Psoas muscle (tissue), 8 donors: ENCODE results near the gene TNRC6B. TPM values are rescaled to one million over a fixed set of nuclear protein-coding genes. Genes with fewer than 3 reads are reported as not detected.

ENCODE experiments used
- ATAC-seq, 4 donors: fragments of 200-7000 bp; cut with Tn5 transposase; one replicate each; pipeline ENCODE4 v1.9.1; 2020; ENCODE audit warnings: moderate library complexity in 3 of 4, mild to moderate bottlenecking in 2 of 4
- DNase-seq, 2 donors: peaks; one replicate each; pipeline ENCODE4 v3.0.0-alpha.2; 2020
- H3K27ac ChIP-seq: fragments of 200-600 bp; one replicate; pipeline ENCODE4 v1.8.0; 2022
- H3K27me3 ChIP-seq, 3 donors: fragments of 200-600 bp in 1 of 3; one replicate each; pipeline versions ENCODE4 v1.6.1 to v1.8.0; 2013 to 2022; ENCODE audit warnings: low read length in 2 of 3, mild to moderate bottlenecking in 2 of 3, moderate library complexity in 1 of 3; ENCODE audit not compliant: insufficient read depth in 3 of 3
- H3K36me3 ChIP-seq, 2 donors: fragments of 200-600 bp in 1 of 2; one replicate each; pipeline versions ENCODE4 v1.6.1 to v1.8.0; 2013 to 2022; ENCODE audit warnings: low read depth in 1 of 2, mild to moderate bottlenecking in 1 of 2, moderate library complexity in 1 of 2; ENCODE audit not compliant: insufficient read depth in 1 of 2
- H3K4me1 ChIP-seq: fragments of 200-600 bp; one replicate; pipeline ENCODE4 v1.8.0; 2022
- H3K4me3 ChIP-seq: fragments of 200-600 bp; one replicate; pipeline ENCODE4 v1.8.0; 2022; ENCODE audit warnings: mild to moderate bottlenecking
- H3K9me3 ChIP-seq: fragments of 200-600 bp; one replicate; pipeline ENCODE4 v1.8.0; 2022
- CTCF ChIP-seq: fragments of 200-600 bp; IDR thresholded peaks from one replicate; pipeline ENCODE4 v1.8.0; 2022; ENCODE audit warnings: antibody characterized with exemption
- WGBS, 3 donors: extraction: QIAGEN DNeasy Blood & Tissue Kit; methylation state at CpG; one replicate each; pipeline versions ENCODE4 v1.1.6 to v1.1.7; 2013; 5-methylcytosine and 5-hydroxymethylcytosine counted together
- intact Hi-C, 2 donors: fragments of 100-400 bp; cut with DNase I; formaldehyde crosslinking; loops; one replicate each; pipeline versions ENCODE4 v1.11.0 to v1.14.2; 2022
- polyA plus RNA-seq, 3 donors: library from polyadenylated mRNA; stranded (reverse); fragments of 200-250 nt; gene quantifications; one replicate each; pipeline ENCODE4 v1.2.3, GENCODE V29; 2013
- total RNA-seq, 4 donors: library from RNA; stranded (reverse); fragmentation: NEBNext Ultra II Directional in 2 of 4; extraction: Animal tissue kit (Norgen Biotek cat#: 25700) in 2 of 4; gene quantifications; one replicate each; pipeline versions ENCODE4 v1.2.1 to v1.2.4, GENCODE V29; 2021 to 2023
- donor health status: healthy with polysubstance abuse.
- donor health status: DM: no; HTN: no; CAD: no; lungs with moderate emphysema.
- donor health status: Bipolar disorder and iron deficiency.
- donor health status: healthy.
- donor health status: DM: yes; HTN: yes; CAD: no.
- donor health status: DM: no; HTN: no; CAD: no.
- donor health status: DM: no; HTN: no; CAD: no.
- donor health status: DM: yes; HTN: yes; CAD: no.

The TNRC6B gene
- total and polyA plus RNA-seq, 7 donors: 2.2 to 49.4 (median 27.9) TPM

DNA sequence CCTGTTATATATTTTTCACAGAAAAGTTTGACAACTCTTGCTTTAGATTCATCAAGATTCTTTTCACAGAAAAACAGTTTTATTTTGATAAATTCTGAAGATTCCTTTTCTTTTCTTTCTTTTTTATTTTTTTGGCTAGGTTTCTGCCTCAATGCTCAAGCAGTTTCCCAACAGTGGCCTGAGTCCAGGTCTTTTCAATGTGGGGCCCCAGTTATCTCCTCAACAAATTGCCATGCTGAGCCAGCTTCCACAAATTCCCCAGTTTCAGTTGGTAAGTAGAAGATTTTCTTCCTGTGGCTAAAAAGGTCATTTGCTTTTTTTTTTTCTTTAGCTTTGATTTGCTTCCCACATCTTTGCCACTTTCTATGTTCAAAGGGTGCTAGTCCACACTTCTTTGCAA is 122.6 kb downstream of the TNRC6B start:
- no peak for ATAC-seq
- TF ChIP-seq CTCF: no peak
- peaks cover 5 to 64% of the 10 kb centered on the region in 2 donors for H3K36me3 ChIP-seq
- no peak for DNase-seq
- no peaks in the 10 kb centered on the region for H3K27me3 ChIP-seq
- intact Hi-C loops: no loop called here
- H3K4me3 ChIP-seq: no peak overlapping the region
- no peaks in the 10 kb centered on the region for H3K4me1 ChIP-seq
- no peak overlapping the region for H3K27ac ChIP-seq
- H3K9me3 ChIP-seq: no peaks in the 10 kb centered on the region

DNA sequence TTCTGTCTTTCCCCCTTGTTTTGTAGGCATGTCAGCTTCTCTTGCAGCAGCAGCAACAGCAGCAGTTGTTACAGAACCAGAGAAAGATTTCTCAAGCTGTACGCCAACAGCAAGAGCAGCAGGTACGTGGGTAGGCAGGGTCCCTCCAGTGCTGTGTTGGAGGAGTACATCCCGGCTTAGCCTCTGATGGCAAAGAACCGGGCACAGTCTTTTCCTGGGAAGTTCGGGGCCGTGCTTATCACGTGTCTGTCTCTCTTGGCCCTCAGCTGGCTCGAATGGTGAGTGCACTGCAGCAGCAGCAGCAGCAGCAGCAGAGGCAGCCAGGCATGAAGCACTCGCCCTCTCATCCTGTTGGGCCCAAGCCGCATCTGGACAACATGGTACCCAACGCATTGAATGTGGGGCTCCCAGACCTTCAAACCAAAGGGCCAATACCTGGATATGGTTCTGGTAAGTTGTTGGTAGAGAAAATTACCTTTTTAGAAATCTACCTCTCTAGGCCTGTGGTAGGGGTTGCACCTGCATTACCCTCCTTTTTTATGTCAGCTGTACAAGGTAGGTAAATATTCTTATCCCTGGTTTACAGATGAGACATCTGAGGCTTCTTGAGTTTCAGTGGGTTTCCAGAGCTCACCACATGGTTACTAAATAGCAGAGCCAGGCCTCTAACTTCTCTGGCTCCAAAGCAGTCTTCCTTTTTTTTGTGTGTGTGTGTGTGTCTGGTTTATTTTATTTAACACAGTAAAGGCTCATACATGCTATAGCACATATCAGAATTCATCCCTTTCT is 123.4 kb downstream of the TNRC6B start:
- no peaks in the 10 kb centered on the region for H3K9me3 ChIP-seq
- ATAC-seq (no peak), DNase-seq (no peak)
- H3K4me3 ChIP-seq: no peak overlapping the region
- 93 to 96% (median 95%) methylated on average over 11 of the region's 11 CpGs for WGBS, 3 donors
- H3K27me3 ChIP-seq: no peaks in the 10 kb centered on the region
- no peak for TF ChIP-seq CTCF
- H3K4me1 ChIP-seq: no peaks in the 10 kb centered on the region
- intact Hi-C loops: no loop called here
- H3K36me3 ChIP-seq: peaks cover 5 to 66% of the 10 kb centered on the region in 2 donors
- no peak overlapping the region for H3K27ac ChIP-seq

GRCh38 chr22:40302149-40302548 is 124.4 kb downstream of the TNRC6B start:
- no peak overlapping the region for H3K4me3 ChIP-seq
- DNase-seq (no peak), ATAC-seq (no peak)
- no peaks in the 10 kb centered on the region for H3K9me3 ChIP-seq
- H3K27ac ChIP-seq: no peak overlapping the region
- H3K4me1 ChIP-seq: no peaks in the 10 kb centered on the region
- intact Hi-C loops: no loop called here
- H3K27me3 ChIP-seq: no peaks in the 10 kb centered on the region
- no peak for TF ChIP-seq CTCF
- 85 to 95% (median 92%) methylated on average over 11 of the region's 11 CpGs for WGBS, 3 donors
- peaks cover 5 to 58% of the 10 kb centered on the region in 2 donors for H3K36me3 ChIP-seq

DNA sequence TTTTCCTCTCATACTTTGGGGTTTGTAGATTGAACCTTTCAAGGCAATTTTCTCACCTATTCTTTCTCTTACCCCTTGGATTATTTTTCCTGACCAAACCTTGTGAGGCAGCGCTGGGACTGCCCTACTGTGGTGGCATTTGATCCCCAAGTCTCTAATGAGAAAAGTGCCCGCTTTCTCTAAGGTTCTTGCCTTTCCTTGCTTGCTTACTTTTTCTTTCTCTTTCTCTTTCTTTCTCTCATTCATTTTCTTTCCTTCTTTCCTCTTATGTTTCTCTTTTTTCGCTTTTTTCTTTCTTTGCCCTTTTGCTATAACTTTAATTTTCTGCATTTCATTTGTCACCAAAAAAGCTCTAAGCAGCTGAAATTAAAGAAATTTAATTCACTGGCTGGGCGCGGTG is 127.9 kb downstream of the TNRC6B start:
- no peaks in the 10 kb centered on the region for H3K27me3 ChIP-seq
- peaks cover 12 to 84% of the 10 kb centered on the region in 2 donors for H3K36me3 ChIP-seq
- intact Hi-C loops: no loop called here
- no peak for DNase-seq
- no peak overlapping the region for H3K27ac ChIP-seq
- no peak for ATAC-seq
- TF ChIP-seq CTCF: no peak
- 97 to 98% (median 97%) methylated on average over 5 of the region's 5 CpGs for WGBS, 3 donors
- H3K9me3 ChIP-seq: no peaks in the 10 kb centered on the region
- no peak overlapping the region for H3K4me3 ChIP-seq
- peaks cover 6% of the 10 kb centered on the region for H3K4me1 ChIP-seq
